C4-2B (cell line): ENCODE results near the gene CYFIP2.

Source experiments
- H3K27ac ChIP-seq: fragments of 450-650 bp; 2 replicates; pipeline ENCODE4 v1.5.1; 2017
- CTCF ChIP-seq: fragments of 450-650 bp; conservative IDR thresholded peaks from 2 replicates; pipeline ENCODE4 v1.5.1; 2017; ENCODE audit warnings: mild to moderate bottlenecking
- ZFX ChIP-seq: fragments of 450-650 bp; IDR thresholded peaks from 2 replicates; pipeline ENCODE4 v1.6.1; 2017

CYFIP2 gene

DNA sequence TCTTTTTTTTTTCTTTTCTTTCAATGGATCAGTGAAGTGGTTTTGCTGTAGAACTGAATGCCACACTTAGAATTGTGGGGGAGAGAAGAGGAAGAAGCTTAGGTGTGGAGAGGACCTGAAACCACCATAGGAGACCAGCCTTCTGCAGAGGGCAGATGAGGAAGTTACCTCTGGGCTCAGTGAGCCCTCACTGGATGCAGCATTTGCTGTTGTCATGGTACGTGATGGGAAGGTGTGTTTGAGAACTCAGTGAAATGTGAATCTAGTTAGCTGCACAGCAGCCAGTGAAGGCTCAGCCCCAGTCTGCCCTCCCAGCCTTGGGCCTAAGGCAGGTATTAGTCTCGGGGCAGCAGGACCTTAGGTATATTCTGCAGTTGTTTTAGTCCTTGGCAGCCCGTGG lies 17.5 kb downstream of the CYFIP2 start:
- TF ChIP-seq ZFX, result no peak
- TF ChIP-seq CTCF, result no peak

GRCh38 chr5:157284458-157285212 lies 18.7 kb downstream of the CYFIP2 start:
- TF ChIP-seq ZFX (no peak), CTCF (no peak)
- H3K27ac ChIP-seq, result no peak overlapping the region

More for the DNA sequence above, 17.5 kb downstream of the CYFIP2 start:
- no peak overlapping the region for H3K27ac ChIP-seq

GRCh38 chr5:157285310-157286035 lies 19.6 kb downstream of the CYFIP2 start:
- TF ChIP-seq CTCF (no peak), ZFX (no peak)
- no peak overlapping the region for H3K27ac ChIP-seq

DNA sequence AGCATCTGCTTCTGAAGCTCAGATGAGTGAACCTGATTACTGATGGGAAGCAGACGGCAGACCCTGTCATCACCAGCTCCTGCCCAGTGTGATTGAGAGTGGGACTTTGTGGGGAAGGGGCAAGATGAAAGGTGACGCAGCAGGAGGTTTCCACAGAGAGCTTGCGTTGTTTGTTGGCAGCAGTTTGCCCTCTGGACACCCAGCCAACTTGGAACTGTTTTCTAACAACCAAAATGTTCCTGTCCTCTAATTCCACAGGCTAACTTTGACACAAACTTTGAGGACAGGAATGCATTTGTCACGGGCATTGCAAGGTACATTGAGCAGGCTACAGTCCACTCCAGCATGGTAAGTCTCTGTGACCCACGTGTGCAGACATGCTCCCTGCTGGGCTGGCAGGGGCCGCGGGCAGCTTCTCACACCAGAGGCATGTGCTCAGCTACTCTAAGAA lies 20.9 kb downstream of the CYFIP2 start:
- TF ChIP-seq ZFX (no peak), CTCF (no peak)
- no peak overlapping the region for H3K27ac ChIP-seq

GRCh38 chr5:157288405-157289163 lies 22.7 kb downstream of the CYFIP2 start:
- TF ChIP-seq CTCF, result no peak
- TF ChIP-seq ZFX, result no peak
- H3K27ac ChIP-seq, result no peak overlapping the region

- TF ChIP-seq ZFX (no peak), CTCF (no peak)
- H3K27ac ChIP-seq, result no peak overlapping the region
Measured at GRCh38 chr5:157289164-157289819, 23.4 kb downstream of the CYFIP2 start.
